NB4 (cell line): ENCODE measurements around the gene KRI1.

ENCODE experiments used
- MYC ChIP-seq: IDR thresholded peaks from 2 replicates; pipeline ENCODE4 v1.6.1; 2011; ENCODE audit warnings: low read depth, low read length
- TF ChIP-seq, protein P1 (sequence below): IDR thresholded peaks from one replicate; pipeline ENCODE4 v1.5.1; 2012; ENCODE audit warnings: low read depth, low read length

GRCh38 chr19:10587022-10587838, 21.4 kb upstream of the KRI1 start, which contains the start of gene AP1M2:
- TF ChIP-seq, protein P1, sequence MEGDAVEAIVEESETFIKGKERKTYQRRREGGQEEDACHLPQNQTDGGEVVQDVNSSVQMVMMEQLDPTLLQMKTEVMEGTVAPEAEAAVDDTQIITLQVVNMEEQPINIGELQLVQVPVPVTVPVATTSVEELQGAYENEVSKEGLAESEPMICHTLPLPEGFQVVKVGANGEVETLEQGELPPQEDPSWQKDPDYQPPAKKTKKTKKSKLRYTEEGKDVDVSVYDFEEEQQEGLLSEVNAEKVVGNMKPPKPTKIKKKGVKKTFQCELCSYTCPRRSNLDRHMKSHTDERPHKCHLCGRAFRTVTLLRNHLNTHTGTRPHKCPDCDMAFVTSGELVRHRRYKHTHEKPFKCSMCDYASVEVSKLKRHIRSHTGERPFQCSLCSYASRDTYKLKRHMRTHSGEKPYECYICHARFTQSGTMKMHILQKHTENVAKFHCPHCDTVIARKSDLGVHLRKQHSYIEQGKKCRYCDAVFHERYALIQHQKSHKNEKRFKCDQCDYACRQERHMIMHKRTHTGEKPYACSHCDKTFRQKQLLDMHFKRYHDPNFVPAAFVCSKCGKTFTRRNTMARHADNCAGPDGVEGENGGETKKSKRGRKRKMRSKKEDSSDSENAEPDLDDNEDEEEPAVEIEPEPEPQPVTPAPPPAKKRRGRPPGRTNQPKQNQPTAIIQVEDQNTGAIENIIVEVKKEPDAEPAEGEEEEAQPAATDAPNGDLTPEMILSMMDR: no peak
- no peak for TF ChIP-seq MYC
